ENCODE measurements around the gene COQ6. TPM values are rescaled to one million over a fixed set of nuclear protein-coding genes. Genes with fewer than 3 reads are reported as not detected.
A peak's percentile ranks its signal among the peaks of the same experiment; 100 is the strongest.

COQ6 gene
- 13.7 TPM for total RNA-seq (ENCODE audit: unreplicated experiment)
- long read RNA-seq, transcript COQ6-201 (12 exons, 2,118 nt) = major isoform, 17 of 24 reads
- long read RNA-seq, partial matches to known transcripts = 2 of 24 reads
- long read RNA-seq, other reads (novel, unspliced or antisense) = 4 of 24 reads

DNA sequence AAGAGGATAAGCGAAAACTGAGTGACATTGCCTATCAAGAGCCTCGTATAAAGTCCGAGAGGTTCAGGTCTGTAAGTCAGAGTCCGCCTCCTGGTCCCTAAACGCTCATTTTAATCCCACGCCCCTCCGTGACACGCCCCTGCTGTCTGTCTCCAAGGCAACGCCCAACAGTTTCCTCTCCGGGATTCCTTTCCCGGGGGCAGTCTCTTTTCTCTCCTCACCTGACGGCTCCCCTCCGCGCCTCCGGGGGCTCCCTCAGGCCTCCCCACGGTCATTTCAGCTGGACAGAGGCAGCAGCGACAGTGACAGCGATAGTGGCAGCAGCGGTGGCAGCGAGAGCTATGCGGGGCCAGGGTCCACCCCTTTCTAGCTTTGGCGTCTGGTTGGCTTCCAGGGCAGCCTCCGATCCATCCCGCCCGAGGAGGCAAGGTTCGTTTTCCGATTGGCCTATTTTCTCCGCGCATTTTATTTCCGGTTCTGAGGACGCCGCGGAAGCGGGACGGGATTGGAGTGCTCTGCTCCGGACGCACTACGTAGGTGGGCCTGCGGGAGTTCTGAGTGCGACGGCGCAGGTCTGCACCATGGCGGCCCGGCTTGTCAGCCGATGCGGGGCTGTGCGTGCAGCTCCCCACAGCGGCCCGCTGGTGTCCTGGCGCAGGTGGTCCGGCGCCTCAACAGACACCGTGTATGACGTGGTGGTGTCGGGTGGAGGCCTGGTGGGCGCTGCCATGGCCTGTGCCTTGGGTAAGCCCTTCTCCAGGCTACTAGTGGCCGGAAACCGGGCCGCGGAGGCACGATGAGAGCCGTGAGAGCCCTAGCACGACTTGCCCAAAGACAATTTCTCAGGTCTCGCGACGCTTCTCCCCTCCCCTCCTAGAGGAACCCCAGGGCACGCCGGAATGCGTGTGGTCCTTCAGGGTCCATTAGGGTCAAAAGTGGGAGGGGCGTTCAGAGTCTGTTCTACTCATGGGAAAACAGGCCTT is at the start of gene COQ6, which contains the start of gene FAM161B:
TSS of gene COQ6 (plus strand) at position 551 of the 983 bp plus-strand sequence. CDS start at position 582, 31 bp downstream.
TSS of gene FAM161B (minus strand) at position 343 of the 983 bp plus-strand sequence. CDS start at position 275, 68 bp downstream.
- Mint-ChIP-seq H3K27me3 (ENCODE audit: unreplicated experiment) (no peaks in the 10 kb centered on the region), H3K4me3 (ENCODE audit: unreplicated experiment) (peak within 1 kb of the TSS; percentile 94), H3K36me3 (ENCODE audit: unreplicated experiment) (no peaks in the 10 kb centered on the region), H3K4me1 (ENCODE audit: low read depth, unreplicated experiment) (peaks cover 3% of the 10 kb centered on the region), H3K27ac (ENCODE audit: unreplicated experiment) (peak within 1 kb of the TSS; percentile 83), H3K9me3 (ENCODE audit: unreplicated experiment) (peaks cover 7% of the 10 kb centered on the region)
- DNase-seq = peak; percentile 89
- TF ChIP-seq CTCF (IDR thresholded peaks at IDR 0.05; ENCODE audit: partially characterized antibody, unreplicated experiment) = no peak

- Mint-ChIP-seq H3K4me3 (ENCODE audit: unreplicated experiment) (no peak overlapping the region), H3K27me3 (ENCODE audit: unreplicated experiment) (peaks cover under 1% of the 10 kb centered on the region), H3K27ac (ENCODE audit: unreplicated experiment) (no peak overlapping the region), H3K4me1 (ENCODE audit: low read depth, unreplicated experiment) (no peaks in the 10 kb centered on the region), H3K36me3 (ENCODE audit: unreplicated experiment) (no peaks in the 10 kb centered on the region), H3K9me3 (ENCODE audit: unreplicated experiment) (no peaks in the 10 kb centered on the region)
- no peak for DNase-seq
- TF ChIP-seq CTCF (IDR thresholded peaks at IDR 0.05; ENCODE audit: partially characterized antibody, unreplicated experiment) = no peak
Measured at GRCh38 chr14:73903028-73903427, 47.1 kb upstream of the COQ6 start.

- DNase-seq = no peak
- Mint-ChIP-seq H3K4me3 (ENCODE audit: unreplicated experiment) (no peak overlapping the region), H3K27ac (ENCODE audit: unreplicated experiment) (no peak overlapping the region), H3K9me3 (ENCODE audit: unreplicated experiment) (no peaks in the 10 kb centered on the region), H3K27me3 (ENCODE audit: unreplicated experiment) (peaks cover 2% of the 10 kb centered on the region), H3K4me1 (ENCODE audit: low read depth, unreplicated experiment) (no peaks in the 10 kb centered on the region), H3K36me3 (ENCODE audit: unreplicated experiment) (no peaks in the 10 kb centered on the region)
- no peak for TF ChIP-seq CTCF (IDR thresholded peaks at IDR 0.05; ENCODE audit: partially characterized antibody, unreplicated experiment)
Measured at GRCh38 chr14:73909681-73910080, 40.4 kb upstream of the COQ6 start.

- Mint-ChIP-seq H3K4me3 (ENCODE audit: unreplicated experiment) (no peak overlapping the region), H3K27me3 (ENCODE audit: unreplicated experiment) (no peaks in the 10 kb centered on the region), H3K4me1 (ENCODE audit: low read depth, unreplicated experiment) (no peaks in the 10 kb centered on the region), H3K27ac (ENCODE audit: unreplicated experiment) (no peak overlapping the region), H3K36me3 (ENCODE audit: unreplicated experiment) (no peaks in the 10 kb centered on the region), H3K9me3 (ENCODE audit: unreplicated experiment) (no peaks in the 10 kb centered on the region)
- no peak for DNase-seq
- no peak for TF ChIP-seq CTCF (IDR thresholded peaks at IDR 0.05; ENCODE audit: partially characterized antibody, unreplicated experiment)
Measured at GRCh38 chr14:73913256-73913655, 36.8 kb upstream of the COQ6 start.

Data from glutamatergic neuron (in vitro differentiated cells).